Measurements from ENCODE around the gene ANKLE2. TPM values are rescaled to one million over a fixed set of nuclear protein-coding genes. Genes with fewer than 3 reads are reported as not detected.

The ANKLE2 gene
- polyA plus RNA-seq, 1 donor (not counting 4 experiments of a cell fraction or from before 2014, with no cell fraction given): 109 TPM

GRCh38 chr12:132804426-132804861 lies 42.8 kb upstream of the ANKLE2 start:
- no peaks in the 10 kb centered on the region for H3K4me1 ChIP-seq (ENCODE audit: control insufficient read depth, extremely low read depth, insufficient read depth, low read length)
- FAIRE-seq (no peak), DNase-seq (ENCODE audit: low read depth, low spot score) (no peak)
- peaks cover 48 to 50% of the 10 kb centered on the region in 2 experiments for H3K36me3 ChIP-seq (ENCODE audit: control insufficient read depth in 2 of 2, extremely low read depth in 1 of 2, insufficient read depth in 2 of 2, low read length in 2 of 2)
- H3K4me3 ChIP-seq (ENCODE audit: control insufficient read depth in 2 of 3, extremely low read depth in 1 of 3, insufficient read depth in 2 of 3, low read depth in 1 of 3, low read length in 3 of 3): no peak overlapping the region
- no peaks in the 10 kb centered on the region for H3K9me1 ChIP-seq (ENCODE audit: control insufficient read depth, extremely low read depth, insufficient read depth, low read length)
- H3K27ac ChIP-seq (ENCODE audit: control insufficient read depth, insufficient read depth, low read length): no peak overlapping the region
- no peaks in the 10 kb centered on the region for H3K9me3 ChIP-seq (ENCODE audit: control insufficient read depth, low read depth, low read length)
- H4K20me1 ChIP-seq (ENCODE audit: control insufficient read depth, extremely low read depth, insufficient read depth, low read length): peaks cover 15% of the 10 kb centered on the region
- no peak overlapping the region for H2AFZ ChIP-seq (ENCODE audit: control insufficient read depth, low read length)
- H3K27me3 ChIP-seq (ENCODE audit: control insufficient read depth, extremely low read depth, insufficient read depth, low read length): no peaks in the 10 kb centered on the region
- TF ChIP-seq EZH2 (IDR thresholded peaks at IDR 0.05; ENCODE audit: low read length) (no peak), CTCF (optimal IDR thresholded peaks at IDR 0.05 in 1 of 3, IDR thresholded peaks at IDR 0.05 in 1 of 3, conservative IDR thresholded peaks at IDR 0.05 in 1 of 3; ENCODE audit: extremely low read depth in 1 of 3, insufficient read depth in 2 of 3, low read length in 3 of 3) (no peak)
- dilution Hi-C loops (cut with MboI; ENCODE audit: extremely low pct_ligation_motif_present, low sequenced_read_pairs): no loop called here
- no peak overlapping the region for H3K9ac ChIP-seq (ENCODE audit: control insufficient read depth, extremely low read depth, insufficient read depth, low read length)
- peaks cover 32% of the 10 kb centered on the region for H3K79me2 ChIP-seq (ENCODE audit: control insufficient read depth, insufficient read depth, low read length)
- no peak overlapping the region for H3K4me2 ChIP-seq (ENCODE audit: control insufficient read depth, extremely low read depth, insufficient read depth, low read depth, low read length)

GRCh38 chr12:132803888-132804287 lies 42.3 kb upstream of the ANKLE2 start:
- Histone ChIP-seq H3K9me1 (ENCODE audit: control insufficient read depth, extremely low read depth, insufficient read depth, low read length) (no peaks in the 10 kb centered on the region), H3K9ac (ENCODE audit: control insufficient read depth, extremely low read depth, insufficient read depth, low read length) (no peak overlapping the region), H3K36me3 (ENCODE audit: control insufficient read depth in 2 of 2, extremely low read depth in 1 of 2, insufficient read depth in 2 of 2, low read length in 2 of 2) (peaks cover 50 to 53% of the 10 kb centered on the region in 2 experiments), H4K20me1 (ENCODE audit: control insufficient read depth, extremely low read depth, insufficient read depth, low read length) (peaks cover 16% of the 10 kb centered on the region), H3K79me2 (ENCODE audit: control insufficient read depth, insufficient read depth, low read length) (peaks cover 32% of the 10 kb centered on the region), H3K4me1 (ENCODE audit: control insufficient read depth, extremely low read depth, insufficient read depth, low read length) (no peaks in the 10 kb centered on the region), H3K9me3 (ENCODE audit: control insufficient read depth, low read depth, low read length) (no peaks in the 10 kb centered on the region), H3K27ac (ENCODE audit: control insufficient read depth, insufficient read depth, low read length) (no peak overlapping the region), H3K27me3 (ENCODE audit: control insufficient read depth, extremely low read depth, insufficient read depth, low read length) (no peaks in the 10 kb centered on the region), H2AFZ (ENCODE audit: control insufficient read depth, low read length) (no peak overlapping the region), H3K4me3 (ENCODE audit: control insufficient read depth in 2 of 3, extremely low read depth in 1 of 3, insufficient read depth in 2 of 3, low read depth in 1 of 3, low read length in 3 of 3) (no peak overlapping the region), H3K4me2 (ENCODE audit: control insufficient read depth, extremely low read depth, insufficient read depth, low read depth, low read length) (no peak overlapping the region)
- dilution Hi-C loops (cut with MboI; ENCODE audit: extremely low pct_ligation_motif_present, low sequenced_read_pairs): no loop called here
- TF ChIP-seq EZH2 (IDR thresholded peaks at IDR 0.05; ENCODE audit: low read length) (no peak), CTCF (optimal IDR thresholded peaks at IDR 0.05 in 1 of 3, IDR thresholded peaks at IDR 0.05 in 1 of 3, conservative IDR thresholded peaks at IDR 0.05 in 1 of 3; ENCODE audit: extremely low read depth in 1 of 3, insufficient read depth in 2 of 3, low read length in 3 of 3) (no peak)
- FAIRE-seq: no peak
- DNase-seq (ENCODE audit: low read depth, low spot score): no peak

Measured in keratinocyte (primary cell).